Measurements from ENCODE around the gene TRMT61A.

Gene TRMT61A

GRCh38 chr14:103548463-103549351, 19.7 kb downstream of the TRMT61A start:
- no peak for DNase-seq

GRCh38 chr14:103549361-103550311, 20.6 kb downstream of the TRMT61A start:
- DNase-seq, result no peak

- DNase-seq, result no peak
These were observed 21.7 kb downstream of the TRMT61A start for GRCh38 chr14:103550451-103551337.

- no peak for DNase-seq
These were observed 22.4 kb downstream of the TRMT61A start for GRCh38 chr14:103551338-103551762.

- DNase-seq, result no peak
These were observed 23.2 kb downstream of the TRMT61A start for GRCh38 chr14:103552011-103552845.

- no peak for DNase-seq
These were observed 23.8 kb downstream of the TRMT61A start for GRCh38 chr14:103552846-103553210.

GRCh38 chr14:103555559-103556337, 26.8 kb downstream of the TRMT61A start:
- no peak for DNase-seq

GRCh38 chr14:103556946-103557758, 28.2 kb downstream of the TRMT61A start:
- no peak for DNase-seq

GRCh38 chr14:103558071-103558882, 29.3 kb downstream of the TRMT61A start:
- no peak for DNase-seq

GRCh38 chr14:103559766-103560165, 30.8 kb downstream of the TRMT61A start:
- no peak for DNase-seq

- DNase-seq, result no peak
These were observed 31.7 kb downstream of the TRMT61A start for GRCh38 chr14:103560691-103561090.

- peak; percentile 56 for DNase-seq
These were observed 32.6 kb downstream of the TRMT61A start for GRCh38 chr14:103561381-103562178.

GRCh38 chr14:103562179-103562428, 33.1 kb downstream of the TRMT61A start:
- DNase-seq, result no peak

- DNase-seq, result peak; percentile 89
These were observed 33.6 kb downstream of the TRMT61A start, which contains the start of the genes BAG5 and COA8 for GRCh38 chr14:103562429-103563225. Gene BAG5 (minus strand): TSS chr14:103562657. CDS start chr14:103561164, 1,493 bp downstream. Gene COA8 (plus strand): TSS chr14:103562960. CDS start chr14:103563002, 42 bp downstream.

GRCh38 chr14:103563226-103563620, 34.2 kb downstream of the TRMT61A start:
- no peak for DNase-seq

GRCh38 chr14:103563844-103564505, 35.0 kb downstream of the TRMT61A start:
- no peak for DNase-seq

GRCh38 chr14:103568952-103569351, 40.0 kb downstream of the TRMT61A start:
- DNase-seq, result no peak

Data from stimulated activated CD4-positive, alpha-beta T cell treated with anti-CD3 and anti-CD28 coated beads, Interleukin-1b, Interleukin-23, amount 100 ng/mL, for 48 hours (primary cell).